Astrocyte (in vitro differentiated cells and primary cell): Measurements from ENCODE around the gene MTUS2. TPM values are rescaled to one million over a fixed set of nuclear protein-coding genes. Genes with fewer than 3 reads are reported as not detected.

ENCODE experiments used
- DNase-seq: peaks from one replicate; pipeline ENCODE4 v3.0.0-alpha.2; 2010; ENCODE audit warnings: low read depth
- FAIRE-seq: peaks from 2 replicates; lab custom pipeline; 2011; peaks lifted over from hg19 to GRCh38; lab: Jason Lieb, UNC
- H2AFZ ChIP-seq: 2 replicates; pipeline ENCODE4 v1.6.0; 2012; ENCODE audit warnings: low read depth, low read length, inconsistent platforms
- H3K27ac ChIP-seq: 2 replicates; pipeline ENCODE4 v1.5.1; 2011; ENCODE audit warnings: low read depth, low read length, inconsistent platforms
- H3K27me3 ChIP-seq: 2 replicates; pipeline ENCODE4 v1.6.0; 2011; ENCODE audit warnings: low read length, inconsistent platforms; ENCODE audit not compliant: insufficient read depth
- H3K36me3 ChIP-seq: 2 replicates; pipeline ENCODE4 v1.5.1; 2011; ENCODE audit warnings: low read length, inconsistent platforms; ENCODE audit not compliant: insufficient read depth
- H3K4me1 ChIP-seq: 2 replicates; pipeline ENCODE4 v1.5.1; 2011; ENCODE audit warnings: low read length, inconsistent platforms; ENCODE audit not compliant: insufficient read depth
- H3K4me2 ChIP-seq: 2 replicates; pipeline ENCODE4 v1.6.0; 2012; ENCODE audit warnings: low read length, inconsistent platforms
- H3K4me3 ChIP-seq: 2 replicates; pipeline ENCODE4 v1.5.1; 2011; ENCODE audit warnings: low read depth, mild to moderate bottlenecking, low read length, inconsistent platforms; ENCODE audit not compliant: insufficient read depth
- H3K79me2 ChIP-seq: 2 replicates; pipeline ENCODE4 v1.6.0; 2012; ENCODE audit warnings: mild to moderate bottlenecking, low read length, inconsistent platforms; ENCODE audit not compliant: insufficient read depth
- H3K9ac ChIP-seq: 2 replicates; pipeline ENCODE4 v1.6.0; 2012; ENCODE audit warnings: mild to moderate bottlenecking, low read length, inconsistent platforms
- H3K9me3 ChIP-seq: 2 replicates; pipeline ENCODE4 v1.5.1; 2012; ENCODE audit warnings: low read depth, mild to moderate bottlenecking, low read length, inconsistent platforms; ENCODE audit not compliant: insufficient read depth
- H4K20me1 ChIP-seq: 2 replicates; pipeline ENCODE4 v1.6.0; 2012; ENCODE audit warnings: low read length, inconsistent platforms; ENCODE audit not compliant: insufficient read depth
- H3K27ac Mint-ChIP-seq: one replicate; pipeline ENCODE4 v1.8.0; 2021; ENCODE audit warnings: mild to moderate bottlenecking, mixed read lengths; ENCODE audit not compliant: unreplicated experiment
- H3K27me3 Mint-ChIP-seq: one replicate; pipeline ENCODE4 v1.8.0; 2021; ENCODE audit warnings: low read depth, mixed read lengths; ENCODE audit not compliant: unreplicated experiment
- H3K36me3 Mint-ChIP-seq: one replicate; pipeline ENCODE4 v1.8.0; 2021; ENCODE audit warnings: low read depth, mixed read lengths; ENCODE audit not compliant: unreplicated experiment
- H3K4me1 Mint-ChIP-seq: one replicate; pipeline ENCODE4 v1.8.0; 2021; ENCODE audit warnings: low read depth, mixed read lengths; ENCODE audit not compliant: unreplicated experiment
- H3K4me3 Mint-ChIP-seq: one replicate; pipeline ENCODE4 v1.8.0; 2021; ENCODE audit warnings: mild to moderate bottlenecking, moderate library complexity, mixed read lengths; ENCODE audit not compliant: unreplicated experiment
- H3K9me3 Mint-ChIP-seq: one replicate; pipeline ENCODE4 v1.8.0; 2021; ENCODE audit warnings: mild to moderate bottlenecking, mixed read lengths; ENCODE audit not compliant: unreplicated experiment
- EZH2 ChIP-seq: IDR thresholded peaks from 2 replicates; pipeline ENCODE4 v1.6.1; 2012; ENCODE audit warnings: mild to moderate bottlenecking, low read length, inconsistent platforms; ENCODE audit not compliant: insufficient read depth
- total RNA-seq: library from RNA; stranded (reverse); gene quantifications from 2 replicates; pipeline ENCODE4 v1.2.1, GENCODE V29; 2021
- TF ChIP-seq, protein P1 (sequence below): IDR thresholded peaks from 2 replicates; pipeline ENCODE4 v1.5.1; 2011; ENCODE audit warnings: low read depth, mild to moderate bottlenecking, inconsistent platforms, low read length, moderate library complexity; ENCODE audit not compliant: insufficient read depth

Gene MTUS2
- total RNA-seq, 1 donor from 2014 or later = 0.50 TPM

DNA sequence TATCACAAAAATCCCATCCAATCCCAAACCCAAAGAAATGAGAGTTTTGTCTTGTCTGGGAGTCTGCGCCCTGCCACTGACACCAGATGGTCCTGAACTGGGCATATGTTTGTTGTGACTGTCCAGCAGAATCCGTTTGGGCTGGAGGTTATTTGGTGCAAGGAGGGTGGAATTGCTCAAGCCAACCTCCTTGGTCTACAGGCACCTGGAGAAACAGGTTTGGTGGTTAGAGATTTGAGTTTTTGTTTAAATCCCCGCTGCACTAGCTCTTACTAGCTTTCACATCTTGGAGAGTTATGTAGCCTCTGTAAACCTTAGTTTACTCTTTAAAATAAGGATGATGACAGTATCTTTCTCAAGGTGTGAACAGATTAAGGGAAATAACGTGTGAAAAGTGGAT, 673.7 kb downstream of the MTUS2 start:
- no peak for FAIRE-seq
- no peak overlapping the region for H3K27ac ChIP-seq

DNA sequence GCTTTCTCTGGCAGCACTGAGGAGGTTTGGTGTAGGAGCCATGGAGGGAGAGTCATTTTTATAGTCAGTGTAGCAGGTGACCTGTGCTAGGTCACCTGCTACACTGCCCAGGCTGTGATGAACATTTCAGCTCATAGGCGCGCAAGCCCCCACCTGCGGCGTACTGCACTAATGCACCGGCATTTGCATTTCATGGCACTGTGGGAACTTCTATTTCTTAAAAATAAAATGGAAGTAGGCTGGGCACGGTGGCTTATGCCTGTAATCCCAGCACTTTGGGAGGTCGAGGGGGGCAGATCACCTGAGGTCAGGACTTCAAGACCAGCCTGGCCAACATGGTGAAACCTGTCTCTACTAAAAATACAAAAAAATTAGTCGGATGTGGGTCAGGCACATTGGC, 674.4 kb downstream of the MTUS2 start:
- Mint-ChIP-seq H3K27me3 (peaks cover 14% of the 10 kb centered on the region), H3K9me3 (no peaks in the 10 kb centered on the region), H3K4me3 (no peak overlapping the region), H3K4me1 (peaks cover 23% of the 10 kb centered on the region), H3K36me3 (no peaks in the 10 kb centered on the region), H3K27ac (no peak overlapping the region)
- Histone ChIP-seq H3K9me3 (no peaks in the 10 kb centered on the region), H3K4me1 (peaks cover 7% of the 10 kb centered on the region), H3K36me3 (no peaks in the 10 kb centered on the region), H3K9ac (no peak overlapping the region), H4K20me1 (no peaks in the 10 kb centered on the region), H2AFZ (no peak overlapping the region), H3K4me2 (no peak overlapping the region), H3K27ac (no peak overlapping the region), H3K4me3 (no peak overlapping the region), H3K79me2 (no peaks in the 10 kb centered on the region), H3K27me3 (peaks cover 28% of the 10 kb centered on the region)
- FAIRE-seq (no peak), DNase-seq (no peak)
- no peak for TF ChIP-seq EZH2
- TF ChIP-seq, protein P1, sequence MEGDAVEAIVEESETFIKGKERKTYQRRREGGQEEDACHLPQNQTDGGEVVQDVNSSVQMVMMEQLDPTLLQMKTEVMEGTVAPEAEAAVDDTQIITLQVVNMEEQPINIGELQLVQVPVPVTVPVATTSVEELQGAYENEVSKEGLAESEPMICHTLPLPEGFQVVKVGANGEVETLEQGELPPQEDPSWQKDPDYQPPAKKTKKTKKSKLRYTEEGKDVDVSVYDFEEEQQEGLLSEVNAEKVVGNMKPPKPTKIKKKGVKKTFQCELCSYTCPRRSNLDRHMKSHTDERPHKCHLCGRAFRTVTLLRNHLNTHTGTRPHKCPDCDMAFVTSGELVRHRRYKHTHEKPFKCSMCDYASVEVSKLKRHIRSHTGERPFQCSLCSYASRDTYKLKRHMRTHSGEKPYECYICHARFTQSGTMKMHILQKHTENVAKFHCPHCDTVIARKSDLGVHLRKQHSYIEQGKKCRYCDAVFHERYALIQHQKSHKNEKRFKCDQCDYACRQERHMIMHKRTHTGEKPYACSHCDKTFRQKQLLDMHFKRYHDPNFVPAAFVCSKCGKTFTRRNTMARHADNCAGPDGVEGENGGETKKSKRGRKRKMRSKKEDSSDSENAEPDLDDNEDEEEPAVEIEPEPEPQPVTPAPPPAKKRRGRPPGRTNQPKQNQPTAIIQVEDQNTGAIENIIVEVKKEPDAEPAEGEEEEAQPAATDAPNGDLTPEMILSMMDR = no peak

More for the DNA sequence above, 673.7 kb downstream of the MTUS2 start:
- Mint-ChIP-seq H3K27me3 (peaks cover 14% of the 10 kb centered on the region), H3K27ac (no peak overlapping the region), H3K4me1 (peaks cover 23% of the 10 kb centered on the region), H3K4me3 (no peak overlapping the region), H3K9me3 (no peaks in the 10 kb centered on the region), H3K36me3 (no peaks in the 10 kb centered on the region)
- Histone ChIP-seq H3K9me3 (no peaks in the 10 kb centered on the region), H3K4me3 (no peak overlapping the region), H3K9ac (no peak overlapping the region), H3K36me3 (no peaks in the 10 kb centered on the region), H3K79me2 (no peaks in the 10 kb centered on the region), H2AFZ (no peak overlapping the region), H4K20me1 (no peaks in the 10 kb centered on the region), H3K4me2 (no peak overlapping the region), H3K27me3 (peaks cover 28% of the 10 kb centered on the region), H3K4me1 (peaks cover 7% of the 10 kb centered on the region)
- TF ChIP-seq, protein P1 = no peak
- no peak for TF ChIP-seq EZH2
- no peak for DNase-seq

DNA sequence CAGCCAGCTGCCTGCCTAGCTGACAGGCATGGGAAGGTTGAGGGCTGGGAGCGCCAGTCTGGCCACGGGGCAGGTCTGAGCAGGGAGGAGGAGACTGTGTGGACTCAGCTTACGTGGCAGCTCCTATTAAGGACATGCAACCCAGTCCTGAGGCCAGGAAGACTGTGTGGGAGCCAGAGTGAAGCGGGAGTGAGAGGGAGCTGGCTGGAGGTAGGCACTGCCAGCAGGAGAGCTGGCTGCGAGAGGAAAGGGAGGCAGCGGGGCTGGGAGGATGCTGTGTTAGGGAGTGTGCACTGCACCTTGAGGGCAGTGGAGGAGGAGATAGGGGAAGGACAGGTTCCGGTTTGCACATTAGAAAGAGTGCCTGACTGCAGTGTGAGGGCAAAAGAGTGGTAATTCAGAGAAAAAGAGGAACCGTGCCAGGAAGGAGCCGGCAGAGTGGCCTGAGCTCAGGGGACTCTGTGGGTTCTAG, 676.1 kb downstream of the MTUS2 start:
- peaks cover 28% of the 10 kb centered on the region for H3K27me3 ChIP-seq
- H3K4me3 ChIP-seq = no peak overlapping the region
- Mint-ChIP-seq H3K27ac (peak overlapping the region; percentile 56), H3K4me1 (peaks cover 24% of the 10 kb centered on the region), H3K9me3 (no peaks in the 10 kb centered on the region), H3K36me3 (no peaks in the 10 kb centered on the region), H3K27me3 (peaks cover 17% of the 10 kb centered on the region), H3K4me3 (peak overlapping the region; percentile 17)
- H3K79me2 ChIP-seq = no peaks in the 10 kb centered on the region
- H3K36me3 ChIP-seq = no peaks in the 10 kb centered on the region
- H3K4me2 ChIP-seq = no peak overlapping the region
- DNase-seq (no peak), FAIRE-seq (no peak)
- no peak overlapping the region for H2AFZ ChIP-seq
- H3K9ac ChIP-seq = no peak overlapping the region
- TF ChIP-seq, protein P1 = no peak
- TF ChIP-seq EZH2 = no peak
- no peaks in the 10 kb centered on the region for H4K20me1 ChIP-seq
- peaks cover 7% of the 10 kb centered on the region for H3K4me1 ChIP-seq
- no peak overlapping the region for H3K27ac ChIP-seq
- H3K9me3 ChIP-seq = no peaks in the 10 kb centered on the region
